HG03025 (cell line): ENCODE measurements around the gene ATP5IF1.

Source experiments
- ATAC-seq: cut with Tn5 transposase; IDR thresholded peaks from one replicate; pipeline ENCODE4 v1.9.1; 2021; ENCODE audit warnings: mild to moderate bottlenecking, moderate library complexity; ENCODE audit not compliant: unreplicated experiment, low FRiP score

The ATP5IF1 gene

GRCh38 chr1:28235755-28236655, at the start of gene ATP5IF1:
Gene ATP5IF1 (plus strand): TSS chr1:28236124. CDS start chr1:28236184, 60 bp downstream.
- ATAC-seq, result peak; percentile 71

GRCh38 chr1:28190337-28190979, 45.5 kb upstream of the ATP5IF1 start:
- no peak for ATAC-seq

- no peak for ATAC-seq
Measured at GRCh38 chr1:28190996-28191645, 44.8 kb upstream of the ATP5IF1 start.

GRCh38 chr1:28193701-28194161, 42.2 kb upstream of the ATP5IF1 start:
- ATAC-seq, result no peak

- no peak for ATAC-seq
Measured at GRCh38 chr1:28194326-28195035, 41.4 kb upstream of the ATP5IF1 start.

- ATAC-seq, result no peak
Measured at GRCh38 chr1:28195780-28196179, 40.1 kb upstream of the ATP5IF1 start.

- ATAC-seq, result no peak
Measured at GRCh38 chr1:28196330-28196729, 39.6 kb upstream of the ATP5IF1 start.

GRCh38 chr1:28197682-28198415, 38.1 kb upstream of the ATP5IF1 start:
- ATAC-seq, result no peak

- ATAC-seq, result peak; percentile 63
Measured at GRCh38 chr1:28199328-28200233, 36.3 kb upstream of the ATP5IF1 start.

GRCh38 chr1:28200234-28200873, 35.6 kb upstream of the ATP5IF1 start:
- ATAC-seq, result no peak

GRCh38 chr1:28205243-28205642, 30.7 kb upstream of the ATP5IF1 start:
- no peak for ATAC-seq

GRCh38 chr1:28208818-28209441, 27.0 kb upstream of the ATP5IF1 start:
- ATAC-seq, result no peak

- ATAC-seq, result no peak
Measured at GRCh38 chr1:28209700-28210099, 26.2 kb upstream of the ATP5IF1 start.

GRCh38 chr1:28213315-28213714, 22.6 kb upstream of the ATP5IF1 start:
- ATAC-seq, result no peak

- ATAC-seq, result no peak
Measured at GRCh38 chr1:28229089-28229488, 6.8 kb upstream of the ATP5IF1 start.

GRCh38 chr1:28229996-28230395, 5.9 kb upstream of the ATP5IF1 start:
- ATAC-seq, result no peak

- ATAC-seq, result peak; percentile 47
Measured at GRCh38 chr1:28232558-28233263, 3.2 kb upstream of the ATP5IF1 start, which contains the start of gene DNAJC8. Gene DNAJC8 (minus strand): TSS chr1:28233029. CDS start chr1:28232998, 31 bp downstream.
